KOPT-K1 (cell line): ENCODE measurements around the gene KPRP.

Source experiments
- H3K27ac ChIP-seq: fragments of 200-600 bp; sonication (generic); 2 replicates; pipeline ENCODE4 v1.5.1; 2016; ENCODE audit warnings: antibody characterized with exemption, mild to moderate bottlenecking, low read depth, low read length; ENCODE audit not compliant: poor library complexity, severe bottlenecking
- H3K36me3 ChIP-seq: fragments of 200-600 bp; sonication (generic); 2 replicates; pipeline ENCODE4 v1.5.1; 2017; ENCODE audit warnings: antibody characterized with exemption, mild to moderate bottlenecking, low read length, moderate library complexity; ENCODE audit not compliant: insufficient read depth
- H3K9me3 ChIP-seq: fragments of 200-600 bp; sonication (generic); 2 replicates; pipeline ENCODE4 v1.5.1; 2017; ENCODE audit warnings: antibody characterized with exemption, low read length, mild to moderate bottlenecking; ENCODE audit not compliant: insufficient read depth, poor library complexity, severe bottlenecking

Gene KPRP, protein sequence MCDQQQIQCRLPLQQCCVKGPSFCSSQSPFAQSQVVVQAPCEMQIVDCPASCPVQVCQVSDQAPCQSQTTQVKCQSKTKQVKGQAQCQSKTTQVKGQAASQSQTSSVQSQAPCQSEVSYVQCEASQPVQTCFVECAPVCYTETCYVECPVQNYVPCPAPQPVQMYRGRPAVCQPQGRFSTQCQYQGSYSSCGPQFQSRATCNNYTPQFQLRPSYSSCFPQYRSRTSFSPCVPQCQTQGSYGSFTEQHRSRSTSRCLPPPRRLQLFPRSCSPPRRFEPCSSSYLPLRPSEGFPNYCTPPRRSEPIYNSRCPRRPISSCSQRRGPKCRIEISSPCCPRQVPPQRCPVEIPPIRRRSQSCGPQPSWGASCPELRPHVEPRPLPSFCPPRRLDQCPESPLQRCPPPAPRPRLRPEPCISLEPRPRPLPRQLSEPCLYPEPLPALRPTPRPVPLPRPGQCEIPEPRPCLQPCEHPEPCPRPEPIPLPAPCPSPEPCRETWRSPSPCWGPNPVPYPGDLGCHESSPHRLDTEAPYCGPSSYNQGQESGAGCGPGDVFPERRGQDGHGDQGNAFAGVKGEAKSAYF

DNA sequence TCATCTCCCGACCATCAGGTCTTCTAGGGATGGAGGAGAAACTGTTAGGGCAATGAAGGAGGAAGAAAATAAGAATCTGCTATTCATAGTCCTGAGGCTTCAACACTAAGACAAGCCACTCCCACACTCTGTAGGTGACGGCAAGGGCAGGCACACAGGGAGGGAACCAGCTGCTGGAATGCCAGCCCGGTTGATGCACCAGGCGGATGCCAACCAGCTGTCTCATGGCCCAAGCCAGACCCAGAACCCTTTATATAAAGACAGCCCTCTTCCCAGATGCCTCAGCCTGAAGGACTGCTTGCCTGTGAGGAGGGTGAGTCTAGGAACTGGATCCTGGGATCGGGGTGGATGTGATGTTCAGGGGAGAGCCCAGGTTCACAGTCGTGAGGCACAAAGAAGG is at the start of gene KPRP:
Gene KPRP (plus strand): TSS at position 279 of the 400 bp plus-strand sequence. CDS start 1,564 bp downstream, outside the sequence.
- no peak within 1 kb of the TSS for H3K27ac ChIP-seq
- no peaks in the 10 kb centered on the region for H3K9me3 ChIP-seq
- H3K36me3 ChIP-seq, result no peaks in the 10 kb centered on the region

DNA sequence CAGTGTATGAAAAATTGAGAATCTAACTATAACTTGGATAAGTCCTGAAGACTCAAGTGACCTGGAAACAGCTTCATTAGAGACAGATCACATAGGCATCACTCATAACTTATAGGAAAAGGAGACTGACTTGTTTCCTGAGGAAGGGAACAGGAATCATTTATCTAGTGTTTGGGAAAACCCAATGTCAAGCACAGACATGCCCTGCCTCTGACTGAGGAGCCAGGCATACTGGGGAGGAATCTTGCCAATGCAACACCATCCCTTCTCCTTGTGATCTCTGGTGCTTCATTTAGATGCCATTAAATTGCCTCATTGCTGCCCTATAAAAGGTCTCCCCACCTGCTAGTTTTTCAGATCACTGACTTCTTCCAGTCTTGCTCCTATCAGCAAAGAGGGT is 39.6 kb upstream of the KPRP start:
- Histone ChIP-seq H3K36me3 (no peaks in the 10 kb centered on the region), H3K27ac (no peak overlapping the region), H3K9me3 (no peaks in the 10 kb centered on the region)

DNA sequence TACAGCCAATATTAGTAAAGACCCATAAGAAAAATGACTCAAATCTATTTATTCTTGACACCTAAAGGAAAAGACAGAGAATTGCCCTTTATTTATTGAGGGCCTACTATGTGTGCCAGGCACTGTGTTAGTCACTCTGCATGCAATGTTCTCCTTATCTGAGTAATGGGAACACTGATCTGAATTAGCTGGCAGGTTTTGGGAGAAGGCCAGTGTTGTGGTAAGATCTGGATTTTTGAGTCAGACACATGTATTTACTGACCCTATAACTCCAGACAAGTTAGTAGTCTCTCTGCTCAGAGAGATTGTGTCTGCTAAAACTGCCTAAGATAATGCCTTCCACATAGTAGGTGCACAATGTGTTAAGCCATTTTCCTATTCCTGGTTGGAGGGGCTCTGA is 32.6 kb upstream of the KPRP start:
- H3K9me3 ChIP-seq, result no peaks in the 10 kb centered on the region
- no peak overlapping the region for H3K27ac ChIP-seq

DNA sequence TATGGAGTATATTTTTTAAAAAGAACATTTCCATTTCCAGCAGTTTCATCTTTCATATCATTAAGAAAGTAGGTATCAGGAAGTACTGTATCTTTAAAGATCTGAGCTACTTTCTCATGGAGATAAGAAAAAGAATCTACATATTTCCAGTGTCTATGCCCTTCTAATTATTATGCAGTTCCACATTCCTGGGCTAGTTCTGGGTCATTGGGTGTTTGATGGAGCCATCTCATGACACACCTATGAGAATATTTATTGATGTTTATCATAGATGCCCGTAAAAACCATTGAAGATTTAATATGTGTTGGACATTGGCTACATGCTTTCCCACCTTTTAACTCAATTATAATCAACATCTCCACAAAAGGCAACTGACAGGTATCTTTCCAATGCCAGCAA is 28.8 kb upstream of the KPRP start:
- Histone ChIP-seq H3K9me3 (no peaks in the 10 kb centered on the region), H3K36me3 (no peaks in the 10 kb centered on the region), H3K27ac (no peak overlapping the region)

More for the DNA sequence above, 32.6 kb upstream of the KPRP start:
- H3K36me3 ChIP-seq, result no peaks in the 10 kb centered on the region

DNA sequence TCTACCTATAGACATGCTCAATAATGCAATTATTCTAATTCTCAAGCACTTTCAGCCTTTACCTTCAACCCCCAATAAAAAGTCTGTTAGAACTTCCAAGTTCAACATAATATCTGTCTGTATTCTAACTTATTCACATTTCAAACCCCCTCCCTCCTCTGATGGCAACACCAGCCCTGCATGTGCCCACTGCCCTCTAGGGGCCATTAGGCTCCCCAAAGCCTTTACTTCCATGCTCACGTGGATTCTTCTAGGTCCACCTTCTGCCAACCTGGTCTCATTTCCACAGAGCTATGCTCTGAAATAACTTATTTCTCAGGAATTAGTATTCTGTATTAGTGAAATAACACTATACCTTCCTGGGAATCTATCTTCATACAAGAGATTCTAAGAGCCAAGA is 22.2 kb upstream of the KPRP start:
- no peaks in the 10 kb centered on the region for H3K9me3 ChIP-seq

DNA sequence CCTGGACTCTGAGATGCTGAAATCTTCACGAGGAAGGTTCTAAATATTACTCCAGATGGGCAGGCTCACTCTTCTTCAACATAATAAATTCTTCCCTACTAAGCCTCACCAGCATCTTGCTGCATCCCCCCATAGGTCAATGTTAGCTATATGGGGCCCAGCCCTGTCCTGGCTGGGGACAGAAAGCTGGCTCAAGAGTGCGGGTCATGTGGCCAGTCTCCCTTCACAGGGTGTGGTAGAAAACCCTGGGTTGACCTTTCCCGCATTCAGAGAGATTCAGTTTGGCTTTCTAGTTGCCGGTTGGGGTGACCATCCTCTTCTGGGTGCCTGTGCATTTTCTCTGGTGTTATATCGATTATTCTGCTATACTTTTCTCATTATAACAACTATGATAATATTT is 19.8 kb upstream of the KPRP start:
- no peak overlapping the region for H3K27ac ChIP-seq
- no peaks in the 10 kb centered on the region for H3K9me3 ChIP-seq
- no peaks in the 10 kb centered on the region for H3K36me3 ChIP-seq

More for the DNA sequence above, 22.2 kb upstream of the KPRP start:
- Histone ChIP-seq H3K27ac (no peak overlapping the region), H3K36me3 (no peaks in the 10 kb centered on the region)

DNA sequence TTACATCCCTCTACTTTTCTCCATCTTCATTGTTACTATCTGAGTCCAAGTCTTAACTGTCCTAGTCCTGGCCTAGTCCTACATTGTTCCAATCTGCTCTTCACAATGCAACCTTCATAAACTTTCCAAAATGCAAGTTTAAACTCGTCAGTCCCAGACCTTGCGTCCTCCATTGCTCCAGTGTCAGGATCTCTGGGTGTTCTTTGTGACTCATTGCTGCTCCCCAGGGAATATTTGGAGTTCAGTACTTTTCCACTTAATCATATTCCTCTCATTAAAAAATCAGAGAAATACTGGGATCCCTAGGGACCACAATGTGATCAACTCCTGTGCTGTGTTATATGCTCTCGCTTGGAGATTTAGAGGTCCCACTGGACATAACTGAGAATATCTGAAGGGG is 18.0 kb upstream of the KPRP start:
- Histone ChIP-seq H3K27ac (no peak overlapping the region), H3K9me3 (no peaks in the 10 kb centered on the region), H3K36me3 (no peaks in the 10 kb centered on the region)

DNA sequence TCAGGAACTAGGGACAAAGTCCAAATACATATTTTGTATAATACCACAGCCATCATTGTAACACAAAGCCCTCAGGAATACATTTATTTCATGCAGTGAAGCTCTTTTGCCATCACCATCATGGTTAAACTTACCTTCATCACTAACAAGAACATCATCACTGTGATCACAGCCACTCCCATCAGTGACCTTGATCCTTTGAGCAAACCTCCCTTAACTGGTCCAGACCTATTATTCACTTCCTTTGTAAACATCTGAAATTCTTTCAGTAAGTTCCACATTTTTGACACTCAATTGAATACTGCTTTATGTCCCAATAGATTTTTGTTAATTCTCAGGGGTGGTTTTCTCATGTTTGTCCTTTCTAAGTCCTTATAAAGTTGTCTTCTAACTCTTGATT is 16.2 kb upstream of the KPRP start:
- H3K27ac ChIP-seq, result no peak overlapping the region
- no peaks in the 10 kb centered on the region for H3K36me3 ChIP-seq
- no peaks in the 10 kb centered on the region for H3K9me3 ChIP-seq

DNA sequence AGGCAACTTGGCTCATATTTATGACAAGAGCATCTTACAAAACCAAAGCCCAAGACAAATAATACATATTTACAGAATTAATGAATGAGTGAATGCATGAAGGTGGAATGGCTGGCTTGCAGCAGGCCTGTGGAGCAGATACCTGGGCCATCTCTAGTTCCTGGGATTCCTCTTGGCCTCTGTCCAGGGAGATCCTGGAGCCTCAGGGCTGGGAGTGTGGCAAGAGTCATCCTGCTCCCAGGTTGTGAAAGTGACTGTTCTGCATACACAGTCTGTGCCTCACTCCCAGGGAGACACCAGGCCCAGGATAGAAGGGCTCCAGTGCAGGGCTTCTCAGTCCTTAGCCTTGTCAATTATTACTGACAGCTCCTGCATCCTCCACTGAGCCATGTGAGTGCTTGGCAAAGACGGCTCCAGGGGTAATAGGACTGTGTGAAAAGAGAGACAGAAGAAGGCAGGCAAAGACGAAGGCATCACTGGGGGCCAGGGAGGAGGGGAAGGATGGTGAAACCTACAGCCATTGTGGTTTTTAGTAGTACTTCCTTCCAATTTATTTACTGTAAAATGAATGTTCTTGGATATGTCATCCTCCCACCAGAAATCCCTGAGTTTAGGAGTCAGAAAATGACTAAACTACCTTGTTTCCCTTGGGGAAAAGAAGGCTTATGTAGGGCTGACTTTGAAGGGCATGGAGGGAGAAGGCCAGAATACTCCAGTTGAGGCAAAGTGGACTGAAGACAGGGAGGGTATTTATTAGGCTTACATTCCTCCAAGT is 14.3 kb upstream of the KPRP start:
- no peaks in the 10 kb centered on the region for H3K9me3 ChIP-seq
- H3K27ac ChIP-seq, result no peak overlapping the region
- no peaks in the 10 kb centered on the region for H3K36me3 ChIP-seq

DNA sequence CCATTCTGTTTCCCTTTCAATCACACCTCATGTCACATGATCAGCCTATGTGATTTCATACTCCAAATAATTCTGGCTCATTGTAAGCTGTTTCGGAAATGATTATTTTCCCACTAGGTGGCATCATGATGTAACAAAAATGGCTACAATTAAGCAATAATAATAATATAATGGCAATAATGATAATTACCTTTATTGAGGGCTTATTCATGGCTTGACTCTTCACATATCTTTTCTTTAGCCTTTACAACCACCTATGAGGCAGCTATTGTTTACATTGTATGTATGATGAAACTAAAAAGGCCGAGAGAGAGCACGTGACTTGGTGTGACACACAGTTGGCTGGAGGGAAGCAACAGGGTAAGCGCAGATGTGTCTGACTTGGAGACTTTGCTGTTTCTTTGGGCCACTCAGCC is 12.5 kb upstream of the KPRP start:
- H3K36me3 ChIP-seq, result no peaks in the 10 kb centered on the region
- H3K9me3 ChIP-seq, result no peaks in the 10 kb centered on the region
- no peak overlapping the region for H3K27ac ChIP-seq

DNA sequence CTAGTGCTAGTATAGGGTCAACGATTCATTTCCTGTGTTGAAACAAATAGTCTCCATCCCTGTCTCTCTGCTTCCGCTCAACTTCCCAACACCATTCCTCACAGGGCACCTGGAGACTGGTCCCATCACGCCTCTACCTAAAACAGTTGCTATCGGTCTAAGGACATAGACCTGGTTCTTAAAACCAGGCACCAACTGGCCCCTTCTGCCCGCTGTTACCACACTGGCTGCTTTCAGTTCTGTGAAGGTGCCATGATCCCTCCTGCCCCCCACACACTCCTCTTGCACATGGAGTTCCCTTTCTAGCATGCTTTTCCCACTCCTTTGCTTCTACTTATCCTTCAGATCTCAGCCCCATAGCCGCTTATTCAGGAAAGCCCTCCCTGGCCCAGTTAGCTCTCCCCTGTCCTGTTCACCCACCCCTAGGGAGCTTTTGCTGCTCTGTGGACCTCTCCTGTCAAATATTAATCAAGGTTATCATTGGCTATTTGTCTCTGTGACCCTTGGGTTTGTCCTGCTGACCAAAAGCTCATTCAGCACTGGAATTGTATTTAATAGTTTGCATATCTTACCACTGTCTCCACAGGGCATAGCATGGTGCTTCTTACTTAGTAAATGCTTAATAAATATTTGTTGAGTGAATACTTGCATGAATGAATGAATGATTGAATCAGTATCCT is 11.9 kb upstream of the KPRP start:
- no peak overlapping the region for H3K27ac ChIP-seq
- no peaks in the 10 kb centered on the region for H3K9me3 ChIP-seq
- H3K36me3 ChIP-seq, result no peaks in the 10 kb centered on the region

DNA sequence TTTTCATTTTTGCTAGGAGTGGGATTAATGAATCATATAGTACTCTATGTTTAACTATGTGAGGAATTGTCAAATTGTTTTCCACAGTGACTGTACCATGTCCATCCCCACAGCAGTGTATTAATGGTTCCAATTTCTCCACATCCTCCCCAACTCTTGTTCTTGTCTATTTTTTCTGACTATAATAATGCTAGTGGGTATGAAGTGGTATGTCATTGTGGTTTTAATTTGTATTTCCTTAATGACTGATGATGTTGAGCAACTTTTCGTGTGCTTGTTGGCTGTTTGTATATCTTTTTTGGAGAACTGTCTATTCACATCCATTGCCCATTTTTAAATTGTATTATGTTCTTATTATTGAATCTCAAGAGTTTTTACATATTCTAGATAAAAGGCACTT is 10.0 kb upstream of the KPRP start:
- Histone ChIP-seq H3K36me3 (no peaks in the 10 kb centered on the region), H3K9me3 (no peaks in the 10 kb centered on the region), H3K27ac (no peak overlapping the region)

DNA sequence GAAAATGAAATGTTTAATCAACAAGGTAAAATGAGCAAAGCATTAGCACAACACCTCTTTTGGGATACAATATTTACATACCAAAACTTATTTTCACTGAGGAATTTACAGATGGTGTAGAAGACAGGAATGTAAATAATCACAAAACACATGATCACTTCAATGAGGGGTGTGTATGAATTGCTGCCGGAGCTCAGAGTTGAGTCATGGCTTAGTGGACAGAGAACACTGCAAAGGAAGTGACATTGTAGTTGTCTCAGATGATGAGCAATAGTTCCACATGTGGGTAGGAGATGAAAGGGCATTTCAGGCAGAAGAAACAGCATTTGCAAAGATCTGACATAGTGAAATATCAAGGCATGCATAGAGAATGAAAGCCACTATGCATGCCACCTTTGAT is 5.6 kb upstream of the KPRP start:
- Histone ChIP-seq H3K27ac (no peak overlapping the region), H3K9me3 (no peaks in the 10 kb centered on the region)

DNA sequence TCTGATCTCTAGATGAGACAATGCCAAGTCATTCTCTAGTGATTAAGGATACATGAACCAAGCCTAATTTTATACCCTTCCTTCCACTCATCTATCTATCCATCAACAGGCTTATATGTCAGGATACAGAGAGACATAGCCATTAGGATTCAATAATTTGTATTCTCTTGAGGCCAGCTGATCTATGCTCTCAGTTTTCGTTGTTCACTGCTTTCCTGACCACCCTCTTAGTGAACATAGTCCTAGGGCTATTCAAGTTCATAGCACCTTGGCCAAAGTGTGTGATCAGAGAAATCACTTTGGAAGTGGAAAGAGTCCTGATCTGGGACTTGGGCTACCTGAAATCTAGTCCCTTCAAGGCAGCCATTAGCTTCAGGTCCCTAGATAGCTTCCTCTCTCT is 4.2 kb upstream of the KPRP start:
- H3K9me3 ChIP-seq, result no peaks in the 10 kb centered on the region
- no peak overlapping the region for H3K27ac ChIP-seq
- H3K36me3 ChIP-seq, result no peaks in the 10 kb centered on the region

More for the DNA sequence above, 5.6 kb upstream of the KPRP start:
- no peaks in the 10 kb centered on the region for H3K36me3 ChIP-seq

DNA sequence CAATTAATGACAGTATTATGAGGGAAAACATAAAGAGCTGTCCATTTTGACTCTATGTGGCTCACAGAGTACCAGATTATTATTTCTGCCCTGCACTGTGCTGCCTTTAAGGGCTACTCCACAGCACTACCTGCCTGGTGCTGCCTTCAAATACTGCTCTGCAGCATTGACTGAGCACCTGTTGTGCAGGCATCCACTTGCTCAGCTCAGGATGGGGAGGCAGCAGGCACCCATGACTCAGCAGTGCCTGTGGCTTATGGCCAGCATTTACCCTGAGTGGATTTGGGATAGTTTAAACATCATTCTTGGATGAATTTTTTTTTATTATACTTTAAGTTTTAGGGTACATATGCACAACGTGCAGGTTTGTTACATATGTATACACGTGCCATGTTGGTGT is 953 bp upstream of the KPRP start:
- Histone ChIP-seq H3K36me3 (no peaks in the 10 kb centered on the region), H3K27ac (no peak overlapping the region), H3K9me3 (no peaks in the 10 kb centered on the region)
